ENCODE results near the gene FAIM2. TPM values are rescaled to one million over a fixed set of nuclear protein-coding genes. Genes with fewer than 3 reads are reported as not detected.

Gene FAIM2
- total RNA-seq, 1 experiment from 2014 or later, result 0.49 TPM

DNA sequence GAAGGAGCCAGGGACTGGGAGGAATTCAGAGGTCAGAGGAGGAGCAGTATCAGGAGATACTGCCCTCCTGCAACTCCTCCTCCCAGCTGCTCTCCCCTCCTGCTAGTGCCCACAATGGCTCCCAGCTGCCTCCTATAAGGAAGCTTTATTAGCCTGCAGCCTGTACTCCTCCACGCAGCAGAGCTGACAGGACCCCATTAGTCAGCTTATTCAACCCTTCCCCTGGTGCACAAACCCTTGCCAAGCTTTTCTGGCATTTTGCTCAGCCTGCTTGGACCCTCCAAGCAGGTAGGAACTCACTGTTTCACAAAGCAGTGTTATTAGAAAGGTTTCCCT, 39.9 kb upstream of the FAIM2 start:
- in situ Hi-C loops (cut with HindIII; ENCODE audit: low pct_unique_long_range_greater_than_20kb, low sequenced_read_pairs) (no loop called here), intact Hi-C loops (cut with micrococcal nuclease; ENCODE audit: unreplicated experiment) (no loop called here)
- ChIA-PET POLR2A (interaction anchor here (0.6 to 0.7 kb wide), 2 partner anchors 15 to 37 kb away, joined by 3 to 6 read pairs; no protein-coding TSS in a partner anchor), CTCF (no interaction called here)
- DNase-seq (ENCODE audit: low read depth, low spot score) (no peak), ATAC-seq (no peak)
- H3K4me3 ChIP-seq (ENCODE audit: low read depth in 2 of 2, low read length in 2 of 2), result no peak overlapping the region
- H3K27me3 ChIP-seq (ENCODE audit: control insufficient read depth, insufficient read depth, low read length), result no peaks in the 10 kb centered on the region
- no peaks in the 10 kb centered on the region for H3K36me3 ChIP-seq (ENCODE audit: control insufficient read depth, insufficient read depth, low read length)
- TF ChIP-seq SIN3A (IDR thresholded peaks at IDR 0.05; ENCODE audit: borderline replicate concordance, insufficient read depth, low read depth, low read length) (no peak), TCF7L2 (IDR thresholded peaks at IDR 0.05; ENCODE audit: low read depth, low read length) (no peak), POLR2AphosphoS5 (IDR thresholded peaks at IDR 0.05; ENCODE audit: low read depth, low read length) (no peak)
- TF ChIP-seq, protein P1, sequence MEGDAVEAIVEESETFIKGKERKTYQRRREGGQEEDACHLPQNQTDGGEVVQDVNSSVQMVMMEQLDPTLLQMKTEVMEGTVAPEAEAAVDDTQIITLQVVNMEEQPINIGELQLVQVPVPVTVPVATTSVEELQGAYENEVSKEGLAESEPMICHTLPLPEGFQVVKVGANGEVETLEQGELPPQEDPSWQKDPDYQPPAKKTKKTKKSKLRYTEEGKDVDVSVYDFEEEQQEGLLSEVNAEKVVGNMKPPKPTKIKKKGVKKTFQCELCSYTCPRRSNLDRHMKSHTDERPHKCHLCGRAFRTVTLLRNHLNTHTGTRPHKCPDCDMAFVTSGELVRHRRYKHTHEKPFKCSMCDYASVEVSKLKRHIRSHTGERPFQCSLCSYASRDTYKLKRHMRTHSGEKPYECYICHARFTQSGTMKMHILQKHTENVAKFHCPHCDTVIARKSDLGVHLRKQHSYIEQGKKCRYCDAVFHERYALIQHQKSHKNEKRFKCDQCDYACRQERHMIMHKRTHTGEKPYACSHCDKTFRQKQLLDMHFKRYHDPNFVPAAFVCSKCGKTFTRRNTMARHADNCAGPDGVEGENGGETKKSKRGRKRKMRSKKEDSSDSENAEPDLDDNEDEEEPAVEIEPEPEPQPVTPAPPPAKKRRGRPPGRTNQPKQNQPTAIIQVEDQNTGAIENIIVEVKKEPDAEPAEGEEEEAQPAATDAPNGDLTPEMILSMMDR (IDR thresholded peaks at IDR 0.05), result no peak
- TF ChIP-seq, protein P2, sequence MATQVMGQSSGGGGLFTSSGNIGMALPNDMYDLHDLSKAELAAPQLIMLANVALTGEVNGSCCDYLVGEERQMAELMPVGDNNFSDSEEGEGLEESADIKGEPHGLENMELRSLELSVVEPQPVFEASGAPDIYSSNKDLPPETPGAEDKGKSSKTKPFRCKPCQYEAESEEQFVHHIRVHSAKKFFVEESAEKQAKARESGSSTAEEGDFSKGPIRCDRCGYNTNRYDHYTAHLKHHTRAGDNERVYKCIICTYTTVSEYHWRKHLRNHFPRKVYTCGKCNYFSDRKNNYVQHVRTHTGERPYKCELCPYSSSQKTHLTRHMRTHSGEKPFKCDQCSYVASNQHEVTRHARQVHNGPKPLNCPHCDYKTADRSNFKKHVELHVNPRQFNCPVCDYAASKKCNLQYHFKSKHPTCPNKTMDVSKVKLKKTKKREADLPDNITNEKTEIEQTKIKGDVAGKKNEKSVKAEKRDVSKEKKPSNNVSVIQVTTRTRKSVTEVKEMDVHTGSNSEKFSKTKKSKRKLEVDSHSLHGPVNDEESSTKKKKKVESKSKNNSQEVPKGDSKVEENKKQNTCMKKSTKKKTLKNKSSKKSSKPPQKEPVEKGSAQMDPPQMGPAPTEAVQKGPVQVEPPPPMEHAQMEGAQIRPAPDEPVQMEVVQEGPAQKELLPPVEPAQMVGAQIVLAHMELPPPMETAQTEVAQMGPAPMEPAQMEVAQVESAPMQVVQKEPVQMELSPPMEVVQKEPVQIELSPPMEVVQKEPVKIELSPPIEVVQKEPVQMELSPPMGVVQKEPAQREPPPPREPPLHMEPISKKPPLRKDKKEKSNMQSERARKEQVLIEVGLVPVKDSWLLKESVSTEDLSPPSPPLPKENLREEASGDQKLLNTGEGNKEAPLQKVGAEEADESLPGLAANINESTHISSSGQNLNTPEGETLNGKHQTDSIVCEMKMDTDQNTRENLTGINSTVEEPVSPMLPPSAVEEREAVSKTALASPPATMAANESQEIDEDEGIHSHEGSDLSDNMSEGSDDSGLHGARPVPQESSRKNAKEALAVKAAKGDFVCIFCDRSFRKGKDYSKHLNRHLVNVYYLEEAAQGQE (IDR thresholded peaks at IDR 0.05; ENCODE audit: insufficient read depth in 1 of 2, low read depth in 2 of 2, low read length in 1 of 2), result no peak
- BruUV-seq (replicated peaks), result no TSS peak
- H3K27ac ChIP-seq (ENCODE audit: low read length), result peak overlapping the region; percentile 23; the same call in 1 of the 2 replicates
- H3K4me1 ChIP-seq (ENCODE audit: control insufficient read depth, insufficient read depth, low read length), result peaks cover 13% of the 10 kb centered on the region
- H3K9me3 ChIP-seq (ENCODE audit: control insufficient read depth, insufficient read depth, low read depth, low read length), result no peaks in the 10 kb centered on the region

DNA sequence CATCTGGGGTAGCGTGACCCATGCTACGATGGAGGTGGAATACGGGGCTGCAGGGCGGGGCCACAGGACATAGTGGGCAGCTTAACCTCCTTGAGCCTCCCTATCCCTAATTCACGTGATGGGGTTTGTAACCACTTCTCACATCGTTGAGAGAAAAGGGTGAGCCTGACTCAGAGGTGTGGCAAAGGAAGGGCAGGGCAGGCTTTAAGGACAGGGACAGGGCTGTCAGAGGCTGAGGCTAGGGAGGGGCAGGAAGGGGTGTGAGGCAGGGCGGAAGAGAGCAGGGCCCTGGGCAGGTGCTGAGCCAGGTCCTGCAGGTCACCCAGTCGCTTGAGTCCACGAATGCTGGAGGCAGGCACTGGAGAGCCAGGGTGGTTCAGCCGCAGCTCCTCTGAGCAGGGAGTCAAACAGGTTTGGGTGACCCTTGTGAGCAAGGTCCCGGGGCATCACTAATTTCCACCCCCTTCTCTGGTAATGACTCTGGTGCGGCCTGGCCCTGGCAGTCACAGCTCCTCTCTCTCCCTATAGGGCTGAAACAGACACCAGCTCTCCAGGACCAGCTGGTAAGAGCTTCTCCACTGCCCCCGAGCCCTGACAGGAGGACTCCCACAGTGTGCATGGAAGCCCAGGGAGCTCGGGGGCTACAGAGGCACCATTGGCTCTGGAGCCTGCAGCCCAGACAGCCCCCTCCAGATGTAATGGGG, 39.4 kb upstream of the FAIM2 start:
- H3K36me3 ChIP-seq (ENCODE audit: control insufficient read depth, insufficient read depth, low read length), result no peaks in the 10 kb centered on the region
- H3K4me3 ChIP-seq (ENCODE audit: low read depth in 2 of 2, low read length in 2 of 2), result no peak overlapping the region
- in situ Hi-C loops (cut with HindIII; ENCODE audit: low pct_unique_long_range_greater_than_20kb, low sequenced_read_pairs) (no loop called here), intact Hi-C loops (cut with micrococcal nuclease; ENCODE audit: unreplicated experiment) (no loop called here)
- CTCF ChIA-PET, result no interaction called here
- ATAC-seq (no peak), DNase-seq (ENCODE audit: low read depth, low spot score) (no peak)
- no peak overlapping the region for H3K27ac ChIP-seq (ENCODE audit: low read length)
- peaks cover 13% of the 10 kb centered on the region for H3K4me1 ChIP-seq (ENCODE audit: control insufficient read depth, insufficient read depth, low read length)
- POLR2A ChIA-PET, result interaction anchor here (0.6 to 0.7 kb wide), 2 partner anchors 15 to 36 kb away, joined by 3 to 6 read pairs; no protein-coding TSS in a partner anchor
- no TSS peak for BruUV-seq (replicated peaks)
- TF ChIP-seq, protein P1 (IDR thresholded peaks at IDR 0.05), result no peak
- TF ChIP-seq TCF7L2 (IDR thresholded peaks at IDR 0.05; ENCODE audit: low read depth, low read length) (no peak), SIN3A (IDR thresholded peaks at IDR 0.05; ENCODE audit: borderline replicate concordance, insufficient read depth, low read depth, low read length) (no peak), POLR2AphosphoS5 (IDR thresholded peaks at IDR 0.05; ENCODE audit: low read depth, low read length) (no peak)
- TF ChIP-seq, protein P2 (IDR thresholded peaks at IDR 0.05; ENCODE audit: insufficient read depth in 1 of 2, low read depth in 2 of 2, low read length in 1 of 2), result no peak
- no peaks in the 10 kb centered on the region for H3K27me3 ChIP-seq (ENCODE audit: control insufficient read depth, insufficient read depth, low read length)
- H3K9me3 ChIP-seq (ENCODE audit: control insufficient read depth, insufficient read depth, low read depth, low read length), result no peaks in the 10 kb centered on the region

Measured in Panc1 (cell line).